ENCODE measurements around the gene CHCHD3. TPM values are rescaled to one million over a fixed set of nuclear protein-coding genes. Genes with fewer than 3 reads are reported as not detected.

The CHCHD3 gene
- total RNA-seq, 1 experiment from 2014 or later: 83.5 TPM

DNA sequence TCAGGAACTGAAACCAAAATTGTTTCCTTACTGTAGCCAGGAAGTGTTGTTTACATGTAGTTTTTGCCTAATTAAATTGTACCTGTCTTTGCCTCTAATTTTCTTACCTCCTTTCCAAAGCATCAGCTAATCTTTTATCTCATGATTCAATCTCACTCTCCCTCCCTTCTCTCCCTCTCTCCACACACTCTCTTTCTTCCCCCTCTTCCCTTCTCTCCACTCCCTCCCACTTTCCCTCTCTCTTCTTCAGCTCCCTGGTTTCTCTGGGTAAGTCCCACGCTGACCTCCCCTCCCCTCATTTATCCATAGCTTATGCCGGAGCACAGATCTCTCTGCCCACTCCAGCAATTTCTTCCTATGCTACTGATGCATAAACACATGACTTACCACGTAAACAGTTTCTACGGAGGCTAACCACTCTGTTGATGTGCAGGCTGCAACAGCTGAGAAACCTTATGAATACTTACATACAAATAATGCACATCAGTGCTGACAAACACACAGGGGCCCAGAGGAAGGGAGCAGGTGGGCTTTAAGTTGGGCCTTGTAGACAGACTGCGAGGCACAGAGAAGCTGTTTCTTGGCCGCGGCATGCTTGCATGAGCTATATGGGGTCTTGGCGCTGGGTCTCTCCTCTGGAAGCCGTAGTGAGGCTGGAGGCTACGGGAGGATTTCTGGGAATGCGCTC, 331.2 kb downstream of the CHCHD3 start:
- no peaks in the 10 kb centered on the region for H3K4me1 ChIP-seq (ENCODE audit: low read length)
- no peak overlapping the region for H2AFZ ChIP-seq (ENCODE audit: low read length)
- no peaks in the 10 kb centered on the region for H3K36me3 ChIP-seq (ENCODE audit: insufficient read depth, low read length)
- 0 out of 2 replicates have a peak overlapping the region, but pooled peaks have one; percentile 15 for H3K9ac ChIP-seq (ENCODE audit: low read length)
- H3K9me3 ChIP-seq (ENCODE audit: low read length): no peaks in the 10 kb centered on the region
- no peaks in the 10 kb centered on the region for H3K27me3 ChIP-seq (ENCODE audit: low read length)
- no peak overlapping the region for H3K27ac ChIP-seq (ENCODE audit: low read length)
- peak overlapping the region; percentile 17 for H3K4me2 ChIP-seq (ENCODE audit: low read depth, low read length, poor library complexity, severe bottlenecking)
- no peaks in the 10 kb centered on the region for H3K79me2 ChIP-seq (ENCODE audit: low read length)
- H3K4me3 ChIP-seq (ENCODE audit: low read length): no peak overlapping the region
- H3K9me2 ChIP-seq (replicated peaks; ENCODE audit: insufficient read depth, low read length): no peaks in the 10 kb centered on the region
- DNase-seq: no peak
- no peaks in the 10 kb centered on the region for H4K20me1 ChIP-seq (ENCODE audit: insufficient read depth, low read depth, low read length)

- H3K4me1 ChIP-seq (ENCODE audit: low read length): no peaks in the 10 kb centered on the region
- no peak for DNase-seq
- peak overlapping the region; percentile 17 for H3K4me2 ChIP-seq (ENCODE audit: low read depth, low read length, poor library complexity, severe bottlenecking)
- H3K79me2 ChIP-seq (ENCODE audit: low read length): no peaks in the 10 kb centered on the region
- H2AFZ ChIP-seq (ENCODE audit: low read length): no peak overlapping the region
- no peak overlapping the region for H3K27ac ChIP-seq (ENCODE audit: low read length)
- H3K4me3 ChIP-seq (ENCODE audit: low read length): no peak overlapping the region
- H3K9me3 ChIP-seq (ENCODE audit: low read length): no peaks in the 10 kb centered on the region
- no peaks in the 10 kb centered on the region for H4K20me1 ChIP-seq (ENCODE audit: insufficient read depth, low read depth, low read length)
- no peaks in the 10 kb centered on the region for H3K27me3 ChIP-seq (ENCODE audit: low read length)
- H3K9ac ChIP-seq (ENCODE audit: low read length): 0 out of 2 replicates have a peak overlapping the region, but pooled peaks have one; percentile 15
- H3K9me2 ChIP-seq (replicated peaks; ENCODE audit: insufficient read depth, low read length): no peaks in the 10 kb centered on the region
- H3K36me3 ChIP-seq (ENCODE audit: insufficient read depth, low read length): no peaks in the 10 kb centered on the region
These were observed 331.8 kb downstream of the CHCHD3 start for GRCh38 chr7:132750096-132750495.

DNA sequence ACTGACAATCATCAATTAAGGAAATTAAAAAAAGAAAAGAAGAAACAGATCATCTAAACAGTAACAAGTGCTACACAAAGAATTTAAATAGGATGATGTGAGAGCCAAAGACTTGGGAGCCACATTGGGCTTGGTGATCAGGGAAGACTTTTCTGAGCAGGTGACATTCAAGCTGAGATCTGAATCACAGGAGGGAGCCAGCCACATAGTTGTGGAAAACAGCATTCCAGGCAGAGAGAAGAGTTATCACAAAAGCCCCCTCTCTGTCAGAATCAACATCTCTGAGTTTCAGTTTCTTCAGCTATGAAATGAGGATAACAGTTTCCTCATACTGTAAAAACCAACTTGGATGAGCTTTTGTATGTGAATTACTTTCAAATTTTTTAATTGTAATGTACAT, 336.4 kb downstream of the CHCHD3 start:
- no peak overlapping the region for H2AFZ ChIP-seq (ENCODE audit: low read length)

DNA sequence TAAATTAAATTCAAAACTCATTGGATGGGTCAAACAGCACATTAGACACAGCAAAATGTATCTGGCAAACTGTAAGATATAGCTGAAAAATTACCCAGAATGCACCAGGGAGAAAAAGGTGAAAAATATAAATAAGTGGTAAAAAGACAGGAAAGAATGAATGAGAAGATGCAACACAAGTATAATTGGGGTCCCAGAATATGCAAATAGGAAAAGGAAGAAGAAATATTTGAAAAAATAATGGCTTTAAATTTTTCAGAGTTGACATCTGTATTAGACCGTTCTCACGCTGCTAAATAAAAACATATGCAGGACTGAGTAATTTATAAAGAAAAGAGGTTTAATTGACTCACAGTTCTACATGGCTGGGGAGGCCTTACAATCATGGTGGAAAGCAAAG, 337.9 kb downstream of the CHCHD3 start:
- no peak for DNase-seq
- H3K4me3 ChIP-seq (ENCODE audit: low read length): no peak overlapping the region
- H3K4me2 ChIP-seq (ENCODE audit: low read depth, low read length, poor library complexity, severe bottlenecking): no peak overlapping the region
- H3K79me2 ChIP-seq (ENCODE audit: low read length): no peaks in the 10 kb centered on the region
- H3K9ac ChIP-seq (ENCODE audit: low read length): no peak overlapping the region
- H2AFZ ChIP-seq (ENCODE audit: low read length): no peak overlapping the region
- no peak overlapping the region for H3K27ac ChIP-seq (ENCODE audit: low read length)
- no peaks in the 10 kb centered on the region for H3K27me3 ChIP-seq (ENCODE audit: low read length)
- no peaks in the 10 kb centered on the region for H4K20me1 ChIP-seq (ENCODE audit: insufficient read depth, low read depth, low read length)
- no peaks in the 10 kb centered on the region for H3K9me3 ChIP-seq (ENCODE audit: low read length)
- H3K36me3 ChIP-seq (ENCODE audit: insufficient read depth, low read length): no peaks in the 10 kb centered on the region
- no peaks in the 10 kb centered on the region for H3K4me1 ChIP-seq (ENCODE audit: low read length)
- no peaks in the 10 kb centered on the region for H3K9me2 ChIP-seq (replicated peaks; ENCODE audit: insufficient read depth, low read length)

More for the DNA sequence above, 336.4 kb downstream of the CHCHD3 start:
- DNase-seq: no peak
- H4K20me1 ChIP-seq (ENCODE audit: insufficient read depth, low read depth, low read length): no peaks in the 10 kb centered on the region
- H3K79me2 ChIP-seq (ENCODE audit: low read length): no peaks in the 10 kb centered on the region
- no peaks in the 10 kb centered on the region for H3K4me1 ChIP-seq (ENCODE audit: low read length)
- no peaks in the 10 kb centered on the region for H3K9me3 ChIP-seq (ENCODE audit: low read length)
- no peaks in the 10 kb centered on the region for H3K36me3 ChIP-seq (ENCODE audit: insufficient read depth, low read length)
- no peak overlapping the region for H3K4me3 ChIP-seq (ENCODE audit: low read length)
- H3K9ac ChIP-seq (ENCODE audit: low read length): no peak overlapping the region
- H3K9me2 ChIP-seq (replicated peaks; ENCODE audit: insufficient read depth, low read length): no peaks in the 10 kb centered on the region
- H3K27me3 ChIP-seq (ENCODE audit: low read length): no peaks in the 10 kb centered on the region
- no peak overlapping the region for H3K4me2 ChIP-seq (ENCODE audit: low read depth, low read length, poor library complexity, severe bottlenecking)
- H3K27ac ChIP-seq (ENCODE audit: low read length): no peak overlapping the region

GRCh38 chr7:132742189-132742612, 339.7 kb downstream of the CHCHD3 start:
- no peak overlapping the region for H2AFZ ChIP-seq (ENCODE audit: low read length)
- H3K27ac ChIP-seq (ENCODE audit: low read length): no peak overlapping the region
- H3K4me3 ChIP-seq (ENCODE audit: low read length): no peak overlapping the region
- no peaks in the 10 kb centered on the region for H3K79me2 ChIP-seq (ENCODE audit: low read length)
- no peaks in the 10 kb centered on the region for H3K36me3 ChIP-seq (ENCODE audit: insufficient read depth, low read length)
- H3K27me3 ChIP-seq (ENCODE audit: low read length): no peaks in the 10 kb centered on the region
- no peaks in the 10 kb centered on the region for H4K20me1 ChIP-seq (ENCODE audit: insufficient read depth, low read depth, low read length)
- H3K9ac ChIP-seq (ENCODE audit: low read length): no peak overlapping the region
- no peak for DNase-seq
- H3K9me2 ChIP-seq (replicated peaks; ENCODE audit: insufficient read depth, low read length): no peaks in the 10 kb centered on the region
- H3K4me1 ChIP-seq (ENCODE audit: low read length): no peaks in the 10 kb centered on the region
- H3K9me3 ChIP-seq (ENCODE audit: low read length): no peaks in the 10 kb centered on the region
- no peak overlapping the region for H3K4me2 ChIP-seq (ENCODE audit: low read depth, low read length, poor library complexity, severe bottlenecking)

GRCh38 chr7:132740176-132740575, 341.7 kb downstream of the CHCHD3 start:
- Histone ChIP-seq H3K27me3 (ENCODE audit: low read length) (no peaks in the 10 kb centered on the region), H3K9ac (ENCODE audit: low read length) (no peak overlapping the region), H3K4me3 (ENCODE audit: low read length) (no peak overlapping the region), H3K9me2 (replicated peaks; ENCODE audit: insufficient read depth, low read length) (no peaks in the 10 kb centered on the region), H3K4me2 (ENCODE audit: low read depth, low read length, poor library complexity, severe bottlenecking) (no peak overlapping the region), H3K79me2 (ENCODE audit: low read length) (no peaks in the 10 kb centered on the region), H3K36me3 (ENCODE audit: insufficient read depth, low read length) (no peaks in the 10 kb centered on the region), H2AFZ (ENCODE audit: low read length) (no peak overlapping the region), H3K4me1 (ENCODE audit: low read length) (no peaks in the 10 kb centered on the region), H3K27ac (ENCODE audit: low read length) (no peak overlapping the region), H3K9me3 (ENCODE audit: low read length) (no peaks in the 10 kb centered on the region), H4K20me1 (ENCODE audit: insufficient read depth, low read depth, low read length) (no peaks in the 10 kb centered on the region)
- DNase-seq: no peak

- Histone ChIP-seq H3K4me1 (ENCODE audit: low read length) (no peaks in the 10 kb centered on the region), H3K9me3 (ENCODE audit: low read length) (no peaks in the 10 kb centered on the region), H3K9ac (ENCODE audit: low read length) (no peak overlapping the region), H3K27me3 (ENCODE audit: low read length) (no peaks in the 10 kb centered on the region), H3K4me3 (ENCODE audit: low read length) (no peak overlapping the region), H3K9me2 (replicated peaks; ENCODE audit: insufficient read depth, low read length) (no peaks in the 10 kb centered on the region), H3K79me2 (ENCODE audit: low read length) (no peaks in the 10 kb centered on the region), H4K20me1 (ENCODE audit: insufficient read depth, low read depth, low read length) (no peaks in the 10 kb centered on the region), H3K27ac (ENCODE audit: low read length) (no peak overlapping the region), H2AFZ (ENCODE audit: low read length) (no peak overlapping the region), H3K4me2 (ENCODE audit: low read depth, low read length, poor library complexity, severe bottlenecking) (no peak overlapping the region), H3K36me3 (ENCODE audit: insufficient read depth, low read length) (no peaks in the 10 kb centered on the region)
- DNase-seq: no peak
These were observed 342.5 kb downstream of the CHCHD3 start for GRCh38 chr7:132739271-132739955.

DNA sequence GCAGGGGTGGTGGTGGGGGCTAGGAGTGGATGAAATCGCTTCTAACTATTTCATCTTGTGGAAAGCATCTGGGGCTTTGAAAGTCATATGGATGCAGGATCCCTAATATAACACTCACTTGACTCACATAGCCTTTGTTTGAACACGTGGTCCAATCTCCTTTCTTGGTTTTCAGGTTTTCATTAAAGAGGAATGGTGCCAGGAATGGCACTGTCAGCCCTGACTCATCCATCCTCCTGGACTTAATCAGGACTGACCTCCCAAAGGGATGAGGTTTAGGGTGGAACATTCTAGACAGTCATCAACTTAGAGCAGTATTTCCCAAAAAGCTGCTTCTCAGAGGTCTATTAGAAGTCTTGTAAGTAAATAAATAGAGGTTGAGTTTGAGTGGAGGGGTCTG, 343.6 kb downstream of the CHCHD3 start:
- no peak overlapping the region for H3K27ac ChIP-seq (ENCODE audit: low read length)
- no peak overlapping the region for H2AFZ ChIP-seq (ENCODE audit: low read length)
- DNase-seq: no peak
- H3K79me2 ChIP-seq (ENCODE audit: low read length): no peaks in the 10 kb centered on the region
- H3K9me2 ChIP-seq (replicated peaks; ENCODE audit: insufficient read depth, low read length): no peaks in the 10 kb centered on the region
- no peaks in the 10 kb centered on the region for H3K27me3 ChIP-seq (ENCODE audit: low read length)
- H3K9ac ChIP-seq (ENCODE audit: low read length): no peak overlapping the region
- H3K4me3 ChIP-seq (ENCODE audit: low read length): no peak overlapping the region
- no peaks in the 10 kb centered on the region for H4K20me1 ChIP-seq (ENCODE audit: insufficient read depth, low read depth, low read length)
- H3K9me3 ChIP-seq (ENCODE audit: low read length): no peaks in the 10 kb centered on the region
- H3K36me3 ChIP-seq (ENCODE audit: insufficient read depth, low read length): no peaks in the 10 kb centered on the region
- no peaks in the 10 kb centered on the region for H3K4me1 ChIP-seq (ENCODE audit: low read length)
- H3K4me2 ChIP-seq (ENCODE audit: low read depth, low read length, poor library complexity, severe bottlenecking): no peak overlapping the region
